K562 (cell line): Measurements from ENCODE around the gene SACS. TPM values are rescaled to one million over a fixed set of nuclear protein-coding genes. Genes with fewer than 3 reads are reported as not detected.

ENCODE experiments used
- ATAC-seq: fragments of 200-7000 bp; cut with Tn5 transposase; 3 replicates; pipeline ENCODE4 v1.9.1; 2020; ENCODE audit warnings: moderate library complexity
- BruUV-seq: library from RNA; stranded (reverse); fragments of 400-500 nt; replicated peaks from 2 replicates; lab custom pipeline; 2021; lab: Mats Ljungman, UMichigan
- CTCF ChIA-PET: fragments of 300-600 bp; formaldehyde crosslinking; extraction: SDS; loops from one replicate; lab custom pipeline; 2021; ENCODE audit warnings: low intra/inter-chr PET ratio; lab: Yijun Ruan, JAX
- POLR2A ChIA-PET: fragments of 300-600, 350-650 bp; sonication (Branson Sonifier 250); formaldehyde crosslinking; extraction: SDS; loops from one replicate; lab custom pipeline; 2021; ENCODE audit warnings: antibody characterized with exemption, inconsistent platforms; lab: Yijun Ruan, JAX
- DNase-seq, 4 experiments: peaks; one replicate each; pipeline versions ENCODE4 v3.0.0 to v3.0.0-alpha.2; 2011 to 2018; ENCODE audit warnings: low spot score in 3 of 4, mixed read lengths in 3 of 4; ENCODE audit errors: extremely low read depth in 1 of 4
- FAIRE-seq: peaks from 2 replicates; lab custom pipeline; 2011; peaks lifted over from hg19 to GRCh38; lab: Jason Lieb, UNC
- H2AFZ ChIP-seq: 2 replicates; pipeline ENCODE4 v1.6.0; 2011; ENCODE audit warnings: low read depth, low read length, control low read depth, inconsistent platforms
- H3K27ac ChIP-seq: fragments of 200-600 bp; 3 replicates; pipeline ENCODE4 v1.8.0; 2011; ENCODE audit warnings: low read depth, mild to moderate bottlenecking, control low read depth, inconsistent platforms, low read length, moderate library complexity, mixed read lengths; ENCODE audit errors: extremely low read depth
- H3K27me3 ChIP-seq, 2 experiments: fragments of 300-600 bp in 1 of 2; 2 replicates in 1 of 2; 3 replicates in 1 of 2; pipeline versions ENCODE4 v1.6.0 to v1.8.0; 2011; ENCODE audit warnings: inconsistent platforms in 2 of 2, low read length in 2 of 2, mild to moderate bottlenecking in 1 of 2, mixed read lengths in 1 of 2, moderate library complexity in 1 of 2; ENCODE audit not compliant: control insufficient read depth in 2 of 2, insufficient read depth in 2 of 2
- H3K36me3 ChIP-seq: fragments of 300-600 bp; 3 replicates; pipeline ENCODE4 v1.8.0; 2011; ENCODE audit warnings: mild to moderate bottlenecking, low read length, inconsistent platforms; ENCODE audit not compliant: control insufficient read depth, insufficient read depth
- H3K4me1 ChIP-seq, 2 experiments: fragments of 200-600 bp in 1 of 2; replicated peaks in 1 of 2; 2 replicates in 1 of 2; 3 replicates in 1 of 2; pipeline versions ENCODE4 v1.5.1 to v1.8.0; 2011; ENCODE audit warnings: inconsistent platforms in 2 of 2, low read length in 2 of 2, mild to moderate bottlenecking in 1 of 2, mixed read lengths in 1 of 2, moderate library complexity in 1 of 2; ENCODE audit not compliant: control insufficient read depth in 2 of 2, insufficient read depth in 2 of 2
- H3K4me2 ChIP-seq: 2 replicates; pipeline ENCODE4 v1.6.1; 2011; ENCODE audit warnings: low read length, control low read depth, inconsistent platforms, mixed read lengths; ENCODE audit not compliant: insufficient read depth
- H3K4me3 ChIP-seq: fragments of 200-600 bp; sonication (generic), shearing (Covaris generic); 2 replicates; pipeline ENCODE4 v1.5.1; 2016; ENCODE audit warnings: control low read depth, inconsistent platforms
- H3K79me2 ChIP-seq: fragments of 200-600 bp; 3 replicates; pipeline ENCODE4 v1.8.0; 2011; ENCODE audit warnings: low read length, inconsistent platforms; ENCODE audit not compliant: control insufficient read depth, insufficient read depth
- H3K9ac ChIP-seq, 2 experiments: 2 replicates each; pipeline versions ENCODE4 v1.6.0 to v1.6.1; 2011; ENCODE audit warnings: low read depth in 2 of 2, low read length in 2 of 2, control low read depth in 1 of 2, inconsistent platforms in 1 of 2, mild to moderate bottlenecking in 1 of 2, mixed read lengths in 1 of 2; ENCODE audit not compliant: insufficient read depth in 1 of 2
- H3K9me1 ChIP-seq: one replicate; pipeline ENCODE4 v1.6.0; 2011; ENCODE audit warnings: inconsistent platforms, mild to moderate bottlenecking, low read length, moderate library complexity; ENCODE audit not compliant: control insufficient read depth, insufficient read depth
- H3K9me3 ChIP-seq: replicated peaks from 2 replicates; pipeline ENCODE4 v1.5.1; 2011; ENCODE audit warnings: low read depth, low read length, inconsistent platforms; ENCODE audit not compliant: control insufficient read depth, insufficient read depth
- H4K20me1 ChIP-seq: replicated peaks from 2 replicates; pipeline ENCODE4 v1.6.1; 2011; ENCODE audit warnings: low read length, inconsistent platforms, mixed read lengths; ENCODE audit not compliant: control insufficient read depth, insufficient read depth
- RNF219 ChIP-seq: fragments of 250-450 bp; sonication (Bioruptor Pico); IDR thresholded peaks from 2 replicates; pipeline ENCODE4 v1.5.0; 2022; ENCODE audit warnings: mild to moderate bottlenecking
- WGBS: fragments of 100-300 bp; shearing (Covaris generic); methylation state at CpG from one replicate; pipeline ENCODE4 v1.1.6; 2016; ENCODE audit warnings: low coverage, mixed read lengths; ENCODE audit not compliant: insufficient coverage; ENCODE audit errors: missing lambda C conversion rate; 5-methylcytosine and 5-hydroxymethylcytosine counted together
- in situ Hi-C: fragments of 300-500 bp; cut with MboI; formaldehyde crosslinking; loops from 4 replicates; pipeline ENCODE4 v1.15.0; 2018; ENCODE audit warnings: inconsistent platforms, mixed read lengths
- intact Hi-C: fragments of 100-400 bp; cut with micrococcal nuclease; formaldehyde crosslinking; loops from 2 replicates; pipeline ENCODE4 v1.14.2; 2022
- polyA plus RNA-seq, 8 experiments: library from polyadenylated mRNA; depleted of rRNA in 4 of 8; stranded (reverse) in 5 of 8; unstranded in 3 of 8; fragments of >200 nt; fragmentation: Nextera tagmentation in 2 of 8; fragmentation: Illumina TruSeq in 1 of 8; extraction: Ambion mirVana in 2 of 8; extraction: Trizol in 1 of 8; gene quantifications; 2 replicates each; pipeline versions ENCODE4 v1.2.1 to v1.2.3, GENCODE V29; 2011 to 2014; ENCODE audit warnings: inconsistent platforms in 1 of 8, missing spikeins in 1 of 8
- total RNA-seq, 7 experiments: library from RNA; depleted of rRNA in 6 of 7; stranded (reverse); fragments of >200 nt in 6 of 7; fragmentation: Illumina TruSeq in 2 of 7; extraction: Trizol in 2 of 7; gene quantifications; 2 replicates each; pipeline versions ENCODE4 v1.2.1 to v1.2.3, GENCODE V29; 2011 to 2021; ENCODE audit warnings: low replicate concordance in 1 of 7
- TF ChIP-seq, protein P1 (sequence below): sonication (generic); formaldehyde crosslinking; IDR thresholded peaks from 2 replicates; pipeline ENCODE4 v1.8.1; 2023; ENCODE audit warnings: mild to moderate bottlenecking, missing genetic modification reagents, moderate library complexity

Gene SACS
- total and polyA plus RNA-seq, 9 of the 15 experiments (the other 6 are each of a cell fraction or from before 2014, with no cell fraction given): 4.7 to 28.2 (median 18.9) TPM

DNA sequence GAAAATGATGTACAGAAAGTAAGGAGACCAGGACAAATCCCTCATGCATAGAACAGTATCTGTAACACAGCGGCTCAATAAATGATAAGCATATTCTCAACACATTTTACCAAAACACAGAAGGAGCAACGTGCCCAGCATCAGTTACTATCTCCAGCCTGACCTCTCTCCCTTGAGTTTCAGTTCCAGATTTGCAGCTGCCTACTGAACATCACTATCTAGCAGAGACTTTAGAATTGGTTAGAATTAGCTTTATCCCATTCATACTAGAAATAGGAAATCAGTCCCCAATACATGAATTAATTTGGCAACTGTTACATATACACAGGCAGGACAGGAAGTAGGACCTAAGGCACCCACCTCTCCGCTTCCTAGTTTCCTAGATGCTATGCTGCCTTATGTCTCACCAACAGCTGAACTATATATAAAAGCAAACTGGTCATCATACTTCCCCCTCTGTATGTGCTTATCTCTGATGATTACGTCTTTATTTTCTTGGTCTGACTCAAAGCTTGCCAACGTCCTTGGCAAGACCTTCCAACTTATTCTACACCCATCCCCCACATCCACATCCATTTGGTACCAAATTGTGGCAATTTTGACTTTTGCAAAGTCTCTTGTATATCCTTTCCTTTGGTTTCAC, 61.1 kb downstream of the SACS start:
- TF ChIP-seq, protein P1, sequence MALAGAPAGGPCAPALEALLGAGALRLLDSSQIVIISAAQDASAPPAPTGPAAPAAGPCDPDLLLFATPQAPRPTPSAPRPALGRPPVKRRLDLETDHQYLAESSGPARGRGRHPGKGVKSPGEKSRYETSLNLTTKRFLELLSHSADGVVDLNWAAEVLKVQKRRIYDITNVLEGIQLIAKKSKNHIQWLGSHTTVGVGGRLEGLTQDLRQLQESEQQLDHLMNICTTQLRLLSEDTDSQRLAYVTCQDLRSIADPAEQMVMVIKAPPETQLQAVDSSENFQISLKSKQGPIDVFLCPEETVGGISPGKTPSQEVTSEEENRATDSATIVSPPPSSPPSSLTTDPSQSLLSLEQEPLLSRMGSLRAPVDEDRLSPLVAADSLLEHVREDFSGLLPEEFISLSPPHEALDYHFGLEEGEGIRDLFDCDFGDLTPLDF: no peak
- no peak for TF ChIP-seq RNF219 (CRISPR knock-in tag)
- H3K27me3 ChIP-seq: no peaks in the 10 kb centered on the region
- H3K9me3 ChIP-seq: no peaks in the 10 kb centered on the region
- CTCF ChIA-PET: no interaction called here
- WGBS: 45% methylated on average over 5 of the region's 5 CpGs
- no peaks in the 10 kb centered on the region for H4K20me1 ChIP-seq
- H3K4me3 ChIP-seq: no peak overlapping the region
- no peak overlapping the region for H2AFZ ChIP-seq
- no peak for FAIRE-seq
- no peak overlapping the region for H3K4me2 ChIP-seq
- H3K9ac ChIP-seq: no peak overlapping the region
- BruUV-seq: no TSS peak
- H3K4me1 ChIP-seq: peaks cover 4 to 9% of the 10 kb centered on the region in 2 experiments; a peak in 4 of 5 replicates
- intact Hi-C loops (no loop called here), in situ Hi-C loops (no loop called here)
- H3K27ac ChIP-seq: no peak overlapping the region
- no peak for ATAC-seq
- peaks cover 45% of the 10 kb centered on the region; the same call in 2 of the 3 replicates for H3K36me3 ChIP-seq
- H3K79me2 ChIP-seq: peaks cover 29% of the 10 kb centered on the region
- H3K9me1 ChIP-seq: peaks cover 4% of the 10 kb centered on the region
- POLR2A ChIA-PET: no interaction called here
- no peak for DNase-seq
